Measurements from ENCODE around the gene ZNF541.
A peak's percentile ranks its signal among the peaks of the same experiment; 100 is the strongest.
"Not testable (repeated sequence)": the region's sequence is repeated elsewhere in the genome, so short reads cannot be mapped to it uniquely, and the experiment has no call there.

Gene ZNF541

DNA sequence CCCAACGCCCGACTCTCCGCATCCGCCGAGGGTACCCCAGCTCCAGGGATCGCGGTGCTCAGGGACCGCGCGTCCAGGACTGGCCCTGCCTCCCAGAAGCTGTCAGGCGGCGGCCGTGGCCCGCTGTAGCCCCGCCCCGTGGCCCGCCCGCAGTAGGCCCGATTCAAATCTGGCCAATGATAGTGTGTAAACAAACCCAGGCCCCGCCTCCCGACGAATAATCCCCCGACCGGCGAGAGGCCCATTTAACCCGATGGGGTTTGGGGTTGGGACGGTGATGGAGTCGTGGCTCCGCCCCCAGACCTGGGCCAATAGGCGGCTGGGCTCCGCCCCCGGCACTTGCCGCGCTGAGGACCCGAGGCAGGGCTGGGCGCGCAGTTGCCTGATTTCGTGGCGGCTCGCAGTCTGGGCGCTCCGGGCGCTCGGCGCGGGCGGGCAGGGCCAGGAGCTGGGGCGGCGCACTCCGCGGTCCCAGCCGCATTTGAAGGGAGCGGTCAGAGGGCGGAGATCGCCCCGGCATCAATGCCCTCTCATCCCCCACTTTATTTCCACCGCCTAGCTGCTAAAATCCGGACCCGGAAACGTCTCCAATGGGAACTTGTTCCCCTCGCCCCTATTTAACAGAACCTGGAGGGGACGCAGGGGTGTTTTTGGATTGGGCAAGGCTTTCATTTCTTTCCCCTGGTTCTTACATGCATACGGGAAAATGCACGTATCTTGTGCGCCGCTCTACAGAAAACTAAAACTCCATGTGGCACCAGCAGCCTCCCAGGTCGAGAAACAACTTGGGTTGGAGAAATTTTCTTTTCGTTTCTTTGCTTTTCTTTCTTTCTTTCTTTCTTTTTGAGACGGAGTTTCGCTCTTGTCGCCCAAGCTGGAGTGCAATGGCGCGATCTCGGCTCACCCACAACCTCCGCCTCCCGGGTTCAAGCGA, 27.6 kb upstream of the ZNF541 start:
- DNase-seq = peak; percentile 99 to 100

DNA sequence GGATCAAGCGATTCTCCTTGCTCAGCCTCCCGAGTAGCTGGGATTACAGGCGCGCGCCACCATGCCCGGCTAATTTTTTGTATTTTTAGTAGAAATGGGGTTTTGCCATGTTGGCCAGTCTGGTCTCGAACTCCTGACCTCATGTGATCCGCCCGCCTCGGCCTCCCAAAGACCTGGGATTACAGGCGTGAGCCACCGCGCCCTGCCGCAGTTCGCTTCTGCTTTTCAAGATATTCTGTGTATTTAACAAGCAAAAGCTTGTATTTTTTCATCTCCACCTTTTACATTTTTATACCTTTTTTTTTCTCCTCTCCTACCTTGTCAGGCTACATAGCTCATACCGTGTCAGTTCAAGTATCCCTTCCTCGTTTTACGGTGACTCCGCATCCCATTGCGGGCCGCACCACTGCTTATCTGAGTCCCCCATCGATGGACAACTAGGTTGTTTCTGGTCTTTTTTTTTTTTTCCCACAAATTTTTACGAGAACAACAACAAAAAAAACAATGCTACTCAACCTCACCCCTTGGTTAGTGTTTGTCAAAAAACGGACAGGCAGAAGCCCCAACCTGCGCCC, 26.8 kb upstream of the ZNF541 start:
- DNase-seq = not testable (repeated sequence)

DNA sequence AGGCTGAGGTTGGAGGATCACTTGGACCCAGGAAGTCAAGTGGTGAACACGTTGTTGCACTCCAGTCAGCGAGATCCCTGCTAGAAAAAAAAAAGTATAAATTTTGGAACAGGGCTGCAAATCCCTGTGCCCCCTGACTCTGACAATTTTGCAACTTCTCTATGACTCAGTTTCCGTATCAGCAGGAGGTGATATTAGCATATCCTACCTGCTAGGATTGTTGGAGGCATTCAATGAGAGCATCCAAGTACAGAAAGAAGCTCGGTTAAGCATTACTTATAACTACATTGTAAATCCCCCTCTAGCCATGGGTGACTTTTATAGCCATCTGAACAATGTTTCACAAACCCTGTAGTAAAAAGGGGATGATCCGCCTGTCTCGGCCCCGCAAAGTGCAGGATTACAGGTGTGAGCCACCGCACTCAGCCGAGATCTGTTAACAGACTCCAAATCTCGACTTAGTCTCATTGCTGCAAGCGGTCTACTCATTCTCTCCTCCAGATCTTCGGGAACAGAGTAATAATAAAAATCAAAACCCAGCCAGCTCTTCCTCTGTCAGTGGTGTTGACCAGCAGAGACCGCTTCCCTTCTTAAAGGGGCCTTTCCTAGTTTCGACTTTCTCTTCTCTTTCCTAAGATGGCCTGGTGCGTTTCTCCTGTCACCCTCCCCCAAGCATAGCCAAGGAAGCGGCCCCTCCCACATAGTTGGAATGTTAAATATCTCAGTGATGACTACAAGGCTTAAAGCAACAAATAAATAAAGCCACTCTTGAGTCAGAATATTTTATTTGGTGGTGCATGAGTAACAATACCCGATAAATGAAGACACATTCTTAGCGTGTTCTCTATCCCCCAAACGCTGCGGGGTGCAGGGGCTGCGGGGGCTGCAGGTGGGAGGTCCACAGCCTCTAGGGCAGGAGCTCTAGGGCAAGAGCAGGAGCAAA, 25.7 kb upstream of the ZNF541 start:
- DNase-seq = no peak

DNA sequence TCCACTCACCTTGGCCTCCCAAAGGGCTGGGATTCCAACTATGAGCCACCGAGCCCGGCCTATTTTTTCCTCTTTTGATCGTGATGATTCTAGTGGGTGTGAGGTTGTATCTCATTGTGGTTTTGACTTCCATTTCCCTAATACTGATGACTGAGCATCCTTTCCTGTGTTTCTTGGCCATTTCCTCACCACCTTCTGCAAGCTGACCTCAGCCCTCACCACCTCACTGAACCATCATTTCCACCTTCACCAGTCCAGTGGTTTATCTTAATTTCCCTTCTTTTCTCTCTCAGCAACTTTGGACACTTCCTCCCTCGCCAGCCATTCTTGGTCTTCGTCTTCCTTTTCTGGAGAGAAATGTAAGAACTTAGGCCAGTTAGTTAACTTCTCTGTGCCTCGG, 23.0 kb upstream of the ZNF541 start:
- DNase-seq = peak in 1 of 2 donors; percentile 27

DNA sequence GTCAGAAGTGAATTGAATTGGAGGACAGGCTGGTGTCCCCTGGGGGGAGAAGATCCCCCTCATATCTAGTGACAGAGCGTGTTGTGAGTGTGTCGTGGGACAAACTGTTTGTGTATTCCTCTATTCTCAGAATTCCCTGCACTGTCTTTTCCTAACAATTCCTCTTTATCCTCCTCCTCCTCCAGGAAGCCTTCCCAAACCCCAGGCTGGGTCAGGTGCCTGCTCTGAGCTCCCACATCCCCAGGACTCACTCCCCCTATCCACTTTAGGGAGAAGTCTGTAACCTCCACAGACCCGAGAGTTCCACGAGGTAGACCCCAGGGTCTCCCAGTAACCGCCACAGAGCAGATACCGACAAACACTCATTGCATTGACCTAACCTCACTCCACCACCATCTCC, 20.9 kb upstream of the ZNF541 start:
- no peak for DNase-seq

DNA sequence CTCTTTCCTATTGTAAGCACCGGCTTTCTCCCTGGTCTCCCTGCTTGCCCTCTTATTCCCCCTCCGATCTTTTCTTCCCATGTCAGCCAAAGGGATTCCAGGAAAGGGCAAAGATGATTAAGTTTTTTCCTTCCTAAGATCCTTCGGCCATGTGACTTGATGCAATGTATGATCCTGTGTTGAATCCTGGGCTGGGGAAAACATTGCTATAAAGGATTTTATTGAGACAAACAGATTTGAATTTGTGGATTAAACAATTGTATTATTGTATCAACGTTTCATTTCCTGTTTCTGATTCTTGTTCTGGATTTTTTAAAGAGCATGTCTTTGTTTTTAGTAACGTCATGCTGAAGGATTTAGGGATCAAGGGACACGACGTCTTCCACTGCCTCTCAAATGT, 16.9 kb upstream of the ZNF541 start:
- DNase-seq = no peak

DNA sequence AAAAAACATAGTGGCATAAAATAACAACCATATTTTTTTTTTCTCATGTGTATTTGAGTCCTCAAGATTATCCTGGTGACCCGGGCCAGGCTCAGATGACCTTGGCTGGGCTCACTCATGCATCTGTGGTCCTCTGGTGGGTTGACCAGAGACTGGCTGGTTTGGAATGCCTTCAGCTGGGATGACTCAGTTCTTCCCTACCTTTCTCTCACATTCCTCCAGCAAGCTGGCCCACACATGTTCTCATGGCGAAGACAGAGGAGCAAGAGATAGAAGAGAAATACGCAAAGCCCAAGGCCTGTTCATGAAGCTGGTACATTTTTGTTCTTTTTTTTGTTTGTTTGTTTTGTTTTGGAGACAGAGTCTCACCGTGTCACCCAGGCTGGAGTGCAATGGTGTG, 14.3 kb upstream of the ZNF541 start:
- DNase-seq = no peak

DNA sequence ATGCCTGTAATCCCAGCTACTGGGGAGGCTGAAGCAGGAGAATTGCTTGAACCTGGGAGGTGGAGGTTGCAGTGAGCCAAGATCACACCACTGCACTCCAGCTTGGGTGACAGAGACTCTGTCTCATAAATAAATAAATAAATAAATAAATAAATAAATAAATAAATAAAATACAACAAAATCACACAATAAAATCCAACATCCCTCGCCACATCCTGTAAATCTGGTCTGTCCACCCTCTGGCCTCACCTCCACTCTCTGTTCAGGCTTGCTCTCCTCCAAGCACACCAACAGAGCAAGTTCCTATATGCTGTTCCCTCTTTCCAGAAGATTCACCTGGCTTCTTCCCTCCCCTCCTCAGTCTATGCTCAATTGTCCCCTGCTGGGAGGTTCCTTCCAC, 10.2 kb upstream of the ZNF541 start:
- not testable (repeated sequence) for DNase-seq

DNA sequence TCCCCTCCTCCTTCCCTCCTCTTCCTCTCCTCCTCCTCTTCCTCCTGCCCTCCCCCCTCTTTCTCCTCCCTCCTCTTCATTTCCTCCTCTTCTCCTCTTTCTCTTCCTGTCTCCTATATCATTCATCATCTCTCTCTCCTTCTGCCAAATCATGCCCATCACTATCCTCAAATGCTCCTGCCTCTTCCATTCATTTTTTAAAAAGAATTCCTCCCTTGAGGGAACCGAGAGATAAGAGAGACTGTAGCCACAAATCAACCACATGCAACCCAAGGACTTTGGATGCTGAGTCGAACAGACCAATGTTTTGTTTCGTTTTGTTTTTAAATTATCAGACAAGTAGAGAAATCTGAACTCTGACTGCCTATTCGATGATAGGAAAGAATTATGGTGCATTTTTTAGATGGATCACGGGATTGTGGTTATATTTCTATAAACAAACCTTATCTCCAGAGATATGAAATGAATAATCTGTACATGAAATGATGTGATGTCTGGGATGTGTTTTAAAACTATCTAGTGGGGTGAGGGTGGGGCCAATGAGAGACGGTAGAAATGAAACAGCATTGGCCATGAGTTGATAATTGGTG, 9.5 kb upstream of the ZNF541 start:
- DNase-seq = no peak

DNA sequence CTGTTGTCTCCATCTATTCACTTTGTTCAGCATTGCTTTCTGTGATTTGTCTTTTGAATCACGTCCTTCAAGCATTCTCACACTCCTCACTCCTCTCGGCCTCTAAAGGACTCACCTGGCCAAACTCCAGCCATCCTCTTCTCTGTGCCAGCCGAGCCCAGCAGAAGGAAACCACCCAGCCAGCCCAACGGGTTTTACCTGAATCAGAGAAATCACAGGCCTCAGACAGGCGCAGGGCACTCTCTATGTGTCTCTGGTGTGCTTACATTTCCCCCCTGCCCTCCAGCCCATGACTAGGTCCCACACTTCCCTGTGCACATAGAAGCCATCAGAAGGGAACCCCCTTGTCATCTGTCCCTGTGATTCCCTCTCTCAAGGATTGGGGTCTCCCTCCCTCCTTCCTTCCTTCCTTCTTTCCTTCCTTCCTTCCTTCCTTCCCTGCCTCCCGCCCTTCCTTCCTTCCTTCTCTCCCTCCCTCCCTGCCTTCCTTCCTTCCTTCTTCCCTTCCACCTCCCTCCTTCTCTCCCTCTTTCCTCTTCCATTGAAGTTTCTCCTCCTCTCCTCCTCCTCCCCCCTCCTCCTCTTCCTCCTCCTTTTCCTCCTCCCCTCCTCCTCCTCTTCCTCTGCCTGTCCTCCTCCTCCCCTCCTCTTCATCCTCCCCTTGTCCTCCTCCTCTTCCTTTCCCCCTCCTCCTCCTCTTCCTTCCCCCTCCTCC, 8.8 kb upstream of the ZNF541 start:
- DNase-seq = no peak

DNA sequence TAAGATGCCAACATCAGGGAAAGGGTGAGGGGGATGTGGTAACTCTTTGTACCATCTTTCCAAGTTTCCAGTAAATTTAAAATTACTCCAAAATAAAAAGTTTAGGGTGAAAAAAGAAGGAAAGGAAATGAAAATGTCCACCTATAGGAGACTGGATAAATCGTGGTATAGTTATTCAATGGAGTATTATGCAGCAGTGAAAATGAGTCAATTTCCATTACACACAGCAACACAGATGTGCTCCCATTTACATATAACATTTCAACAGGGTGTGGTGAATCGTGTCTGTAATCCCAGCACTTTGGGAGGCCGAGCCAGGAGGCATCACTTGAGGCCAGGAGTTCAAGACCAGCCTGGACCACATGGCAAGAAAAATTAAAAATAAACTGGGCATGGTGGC, 7.4 kb upstream of the ZNF541 start:
- no peak for DNase-seq

DNA sequence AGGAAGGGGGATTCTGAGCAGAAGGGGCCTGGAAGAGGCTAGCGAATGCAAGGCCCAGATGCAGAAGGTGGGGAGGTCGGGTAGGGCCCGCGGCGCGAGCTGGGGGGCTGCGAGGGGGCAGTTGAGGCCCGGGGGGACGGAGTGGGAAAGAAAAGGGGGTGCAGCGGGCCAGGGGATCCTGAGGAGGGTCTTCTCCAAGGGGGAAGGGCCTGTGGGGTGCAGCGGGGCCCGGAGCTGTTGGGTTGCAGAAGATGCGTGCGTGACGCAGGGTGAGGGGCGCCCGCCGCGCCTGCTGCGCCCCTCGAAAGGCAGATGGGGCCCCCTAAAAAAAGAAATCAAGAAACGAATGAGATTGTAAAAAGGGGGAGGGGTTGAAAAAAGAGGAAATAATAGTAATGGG, 313 bp downstream of the ZNF541 start:
- DNase-seq = no peak

DNA sequence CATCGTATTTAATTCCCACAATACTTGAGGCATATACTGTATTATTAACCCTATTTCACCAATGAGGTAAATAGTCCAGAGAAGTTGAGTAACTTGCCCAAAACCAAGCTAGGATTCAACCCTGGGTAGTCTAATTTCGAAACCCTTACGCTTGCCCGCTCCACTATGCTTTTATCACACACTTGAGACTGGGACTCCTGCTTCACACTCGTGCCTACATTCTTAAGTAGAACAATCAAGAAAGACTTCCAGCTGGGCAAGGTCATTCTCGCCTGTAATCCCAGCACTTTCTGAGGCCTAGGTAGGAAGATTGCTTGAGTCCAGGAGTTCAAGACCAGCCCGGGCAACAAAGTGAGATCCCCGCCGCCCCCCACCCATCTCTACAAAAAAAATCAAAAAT, 3.6 kb downstream of the ZNF541 start:
- DNase-seq = no peak

DNA sequence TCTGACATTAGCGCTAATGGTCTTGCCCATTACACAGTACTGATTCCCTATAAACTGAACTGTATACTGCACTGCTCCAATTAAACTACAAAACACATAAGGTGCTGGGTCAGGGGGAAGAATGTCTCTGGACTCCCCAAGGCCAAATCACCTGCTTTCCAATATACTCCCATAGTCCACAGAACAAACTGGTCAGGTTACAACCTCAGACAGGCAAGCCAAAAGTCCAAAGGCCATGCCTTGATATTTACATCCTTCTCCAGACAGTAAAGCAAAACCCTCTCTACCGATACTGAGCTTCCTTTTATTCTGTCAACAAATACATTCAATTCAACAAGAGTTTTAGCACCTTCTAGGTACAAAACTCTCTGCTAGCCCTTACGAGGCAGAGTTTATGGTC, 8.9 kb downstream of the ZNF541 start:
- no peak for DNase-seq

DNA sequence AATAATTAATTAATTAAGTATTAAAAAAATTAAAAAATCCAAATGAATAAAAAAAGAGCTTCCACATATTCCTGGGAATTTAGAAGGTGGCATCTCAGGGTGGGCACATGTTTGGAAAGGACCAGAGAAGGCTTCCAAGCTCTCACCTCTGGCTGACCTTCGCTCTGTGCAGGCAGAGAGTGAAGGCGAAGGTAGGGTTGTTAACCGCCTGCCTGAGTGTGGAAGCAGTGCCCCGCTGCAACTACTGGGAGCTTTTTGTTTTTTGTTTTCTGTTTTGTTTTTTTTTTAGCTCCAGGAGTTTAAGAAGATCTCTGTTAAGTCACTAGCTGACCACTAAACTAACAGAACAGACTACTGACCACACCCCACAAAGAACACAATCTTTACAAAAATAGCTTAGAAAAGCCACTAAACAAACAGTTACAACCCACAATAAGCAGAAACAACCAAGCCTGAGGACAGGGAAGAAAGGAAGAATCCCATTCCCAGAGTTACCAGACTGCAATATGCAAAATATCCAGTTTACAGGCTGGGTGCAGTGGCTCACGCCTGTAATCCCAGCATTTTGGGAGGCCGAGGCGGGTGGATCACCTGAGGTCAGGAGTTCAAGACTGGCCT, 11.4 kb downstream of the ZNF541 start:
- no peak for DNase-seq

DNA sequence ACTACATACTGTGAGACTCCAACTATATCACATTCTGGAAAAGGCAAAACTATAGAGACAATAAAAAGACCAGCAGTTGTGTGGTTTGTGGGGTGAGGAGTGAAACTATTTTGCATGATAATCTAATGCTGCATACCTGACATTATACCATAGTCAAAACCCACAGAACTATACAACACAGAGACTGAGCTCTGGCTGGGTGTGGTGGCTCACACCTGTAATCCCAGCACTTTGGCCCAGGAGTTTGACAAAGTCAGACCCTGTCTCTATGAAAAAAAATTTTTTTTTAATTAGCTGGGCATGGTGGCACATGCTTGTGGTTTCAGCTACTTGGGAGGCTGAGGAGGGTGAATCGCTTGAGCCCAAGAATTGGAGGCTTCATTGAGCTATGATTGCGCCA, 11.9 kb downstream of the ZNF541 start:
- DNase-seq = no peak

DNA sequence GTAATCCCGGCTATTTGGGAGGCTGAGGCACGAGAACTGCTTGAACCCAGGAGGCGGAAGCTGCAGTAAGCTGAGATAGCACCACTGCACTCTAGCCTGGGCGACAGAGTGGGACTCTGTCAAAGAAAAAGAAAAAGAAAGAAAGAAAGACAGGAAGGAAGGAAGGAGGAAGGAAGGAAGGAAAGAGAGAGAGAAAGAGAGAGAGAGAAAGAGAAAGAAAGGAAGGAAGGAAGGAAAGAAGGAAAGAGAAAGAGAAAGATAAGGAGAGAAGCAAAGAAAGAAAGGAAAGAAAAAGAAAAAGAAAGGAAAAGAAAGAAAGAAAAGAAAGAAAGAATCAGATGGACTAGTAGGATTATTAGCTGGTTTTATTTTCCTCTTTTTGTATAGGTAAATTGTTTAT, 22.8 kb downstream of the ZNF541 start:
- DNase-seq = no peak

DNA sequence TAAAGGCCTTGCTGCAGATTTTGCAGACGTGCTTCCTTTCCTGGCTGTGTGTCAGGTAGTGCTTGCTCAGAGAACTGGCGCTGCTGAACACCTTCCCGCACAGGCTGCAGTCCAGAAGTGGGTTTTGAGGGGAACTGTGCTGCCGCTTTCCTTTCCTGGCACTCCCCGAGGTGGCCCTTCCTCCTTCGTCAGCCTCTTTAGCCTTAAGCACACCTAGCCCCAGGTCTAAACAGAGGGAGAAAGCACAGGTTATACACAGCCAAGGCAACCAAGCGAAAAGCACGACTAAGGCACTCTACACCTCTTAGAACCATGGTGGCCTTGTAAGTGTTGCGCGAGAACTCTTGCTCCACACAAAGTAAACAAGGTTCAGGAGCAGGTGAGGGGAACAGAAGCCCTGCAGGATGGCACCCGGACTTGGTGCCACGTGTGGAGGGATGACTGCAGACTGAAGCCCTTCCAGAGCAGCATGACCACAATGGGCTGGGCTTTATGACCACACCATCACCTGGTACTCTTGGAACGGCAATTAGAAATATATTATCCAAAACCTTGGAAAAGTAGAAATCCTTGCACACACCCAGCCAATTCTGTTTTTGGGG, 23.6 kb downstream of the ZNF541 start:
- no peak for DNase-seq

DNA sequence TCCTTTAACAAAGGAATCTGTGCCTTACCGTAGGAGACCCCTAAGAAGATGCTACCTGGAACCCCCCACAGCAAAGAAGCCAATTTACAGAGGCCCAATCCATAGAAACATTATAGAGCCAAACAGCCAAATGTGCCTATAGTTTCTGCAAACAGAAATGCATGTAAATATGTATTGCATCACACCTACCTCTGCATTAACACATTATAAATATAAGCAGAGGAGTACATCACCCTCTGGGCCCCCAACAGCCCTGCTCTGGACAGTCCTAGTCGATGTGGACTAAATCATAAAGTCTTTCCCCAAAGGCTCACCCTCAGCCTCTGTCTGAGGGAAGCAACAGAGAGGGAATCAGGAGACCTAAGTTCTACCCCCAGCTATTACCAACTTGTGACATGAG, 25.7 kb downstream of the ZNF541 start:
- DNase-seq = no peak

DNA sequence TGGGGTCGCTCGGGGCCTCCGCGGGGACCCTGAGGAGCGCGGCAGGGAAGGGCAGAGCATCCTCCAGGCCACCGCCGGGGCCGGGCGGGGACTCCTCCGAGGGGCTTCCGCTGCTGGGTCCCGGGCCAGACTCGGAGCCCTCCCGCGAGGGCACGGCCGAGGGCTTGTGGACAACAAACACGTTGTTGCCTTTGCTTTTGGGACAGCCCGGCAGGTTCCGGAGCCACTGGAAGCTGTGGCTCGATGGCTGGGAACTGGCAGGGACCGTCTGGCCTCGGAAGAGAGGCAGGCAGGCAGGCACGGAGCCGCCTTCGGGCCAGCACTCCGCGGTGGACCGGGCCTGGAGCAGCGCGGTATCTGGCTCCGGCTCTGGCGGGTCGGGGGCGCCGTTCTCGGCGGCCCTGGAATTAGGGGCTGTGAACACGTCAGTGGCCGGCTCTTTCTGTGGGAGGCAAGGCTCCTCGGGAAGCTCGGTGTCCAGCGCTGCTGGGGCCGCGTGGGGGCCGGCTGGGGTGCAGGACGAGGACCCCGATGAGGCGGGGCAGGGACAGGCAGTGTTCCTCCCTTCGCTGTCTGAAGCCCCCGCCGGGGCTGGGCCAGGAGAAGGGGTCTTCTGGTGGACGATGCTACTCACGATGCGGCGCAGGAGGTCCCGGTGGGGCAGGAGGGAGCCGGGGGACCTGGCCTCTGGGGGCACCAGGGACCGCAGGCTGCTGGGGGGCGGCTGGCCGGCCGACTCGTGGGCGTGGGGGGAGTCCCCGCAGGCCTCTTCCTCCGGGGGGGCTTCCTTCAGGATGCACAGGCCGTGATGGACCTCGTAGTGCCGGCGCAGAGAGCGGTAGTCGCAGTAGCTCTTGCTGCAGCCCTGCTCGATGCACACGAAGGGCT, 27.6 kb downstream of the ZNF541 start:
- DNase-seq = no peak
